Camera-type eye (tissue), 1 donor: ENCODE results near the gene TBL1XR1. TPM values are rescaled to one million over a fixed set of nuclear protein-coding genes. Genes with fewer than 3 reads are reported as not detected.

ENCODE experiments used
- total RNA-seq: library from RNA; depleted of rRNA; stranded (reverse); fragments of >200 nt; gene quantifications from one replicate; pipeline ENCODE4 v1.2.3, GENCODE V29; 2014

The TBL1XR1 gene
- 267 TPM for total RNA-seq

DNA sequence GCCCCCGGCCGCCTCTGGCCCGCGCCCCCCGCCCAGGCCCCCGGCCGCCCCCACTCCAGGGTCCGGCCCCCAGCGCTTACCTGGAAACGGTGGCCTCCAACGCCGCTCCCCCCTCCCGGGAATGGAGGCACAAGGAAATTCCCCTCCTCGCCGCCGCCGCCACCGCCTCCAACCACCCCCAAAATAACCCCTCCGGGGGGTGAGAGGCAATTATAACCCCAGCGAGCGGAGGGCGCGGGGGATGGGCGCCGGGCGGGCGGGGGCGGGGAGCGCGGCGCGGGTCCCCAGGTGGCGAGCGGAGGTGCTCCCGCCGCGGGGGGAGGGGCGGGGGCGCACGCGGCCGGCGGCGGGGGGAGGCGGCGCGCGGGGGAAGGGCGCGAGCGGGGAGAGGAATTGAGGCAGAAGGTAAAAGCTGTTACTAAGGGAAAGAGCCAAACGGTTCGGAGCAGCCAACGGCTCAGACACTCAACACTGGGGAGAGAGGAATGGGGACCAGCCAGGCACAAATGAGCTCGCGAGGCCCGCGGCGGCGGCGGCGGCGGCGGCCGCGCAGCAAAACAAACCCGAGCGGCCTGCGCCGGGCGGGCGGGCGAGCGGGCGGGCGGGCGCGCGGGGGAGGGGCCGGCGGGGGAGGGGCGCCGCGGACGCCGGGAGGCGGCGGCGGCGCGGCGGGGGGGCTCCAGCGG lies at the start of gene TBL1XR1:
Gene TBL1XR1, minus strand, starts transcription at position 442 of the 686 bp plus-strand sequence. CDS start 132,505 bp downstream, outside the sequence.

